DMS153 treated with DMSO at 0.1 percent for 48 hours (cell line): ENCODE data around the gene TPGS2.

ENCODE experiments used
- DNase-seq: peaks from one replicate; lab custom pipeline; 2025; ENCODE audit not compliant: unreplicated experiment; lab: John Stamatoyannopoulos, UW

The TPGS2 gene

GRCh38 chr18:36744261-36744876 lies 84.4 kb downstream of the TPGS2 start:
- DNase-seq: no peak
